MCF 10A (cell line): ENCODE measurements around the gene ROR1. TPM values are rescaled to one million over a fixed set of nuclear protein-coding genes. Genes with fewer than 3 reads are reported as not detected.

Source experiments
- BruUV-seq: library from RNA; stranded (reverse); fragments of 400-500 nt; replicated peaks from 2 replicates; lab custom pipeline; 2021; lab: Mats Ljungman, UMichigan
- CTCF ChIA-PET: fragments of 300-600 bp; sonication (Branson Sonifier 250); formaldehyde crosslinking; extraction: SDS; loops from one replicate; lab custom pipeline; 2021; ENCODE audit warnings: antibody characterized with exemption, inconsistent platforms; lab: Yijun Ruan, JAX
- POLR2A ChIA-PET: fragments of 300-600, 350-650 bp; sonication (Branson Sonifier 250); formaldehyde crosslinking; extraction: SDS; loops from one replicate; lab custom pipeline; 2020; ENCODE audit warnings: antibody characterized with exemption, inconsistent platforms; lab: Yijun Ruan, JAX
- DNase-seq: peaks from one replicate; pipeline ENCODE4 v3.0.0-alpha.2; 2018; ENCODE audit not compliant: unreplicated experiment
- H3K27ac Mint-ChIP-seq: one replicate; pipeline ENCODE4 v1.8.0; 2022; ENCODE audit warnings: mild to moderate bottlenecking, low read depth, mixed read lengths; ENCODE audit not compliant: unreplicated experiment
- H3K27me3 Mint-ChIP-seq: one replicate; pipeline ENCODE4 v1.8.0; 2022; ENCODE audit warnings: mixed read lengths; ENCODE audit not compliant: insufficient read depth, unreplicated experiment
- H3K36me3 Mint-ChIP-seq: one replicate; pipeline ENCODE4 v1.8.0; 2022; ENCODE audit warnings: mild to moderate bottlenecking, moderate library complexity, mixed read lengths; ENCODE audit not compliant: insufficient read depth, unreplicated experiment
- H3K4me1 Mint-ChIP-seq: one replicate; pipeline ENCODE4 v1.8.0; 2022; ENCODE audit warnings: mixed read lengths; ENCODE audit not compliant: insufficient read depth, unreplicated experiment
- H3K4me3 Mint-ChIP-seq: one replicate; pipeline ENCODE4 v1.8.0; 2022; ENCODE audit warnings: mild to moderate bottlenecking, moderate library complexity, mixed read lengths; ENCODE audit not compliant: unreplicated experiment
- H3K9me3 Mint-ChIP-seq: one replicate; pipeline ENCODE4 v1.8.0; 2022; ENCODE audit warnings: mixed read lengths; ENCODE audit not compliant: unreplicated experiment
- CTCF ChIP-seq: fragments of 200-600 bp; IDR thresholded peaks from one replicate; pipeline ENCODE4 v1.8.0; 2022; ENCODE audit warnings: antibody characterized with exemption, mild to moderate bottlenecking; ENCODE audit not compliant: unreplicated experiment
- intact Hi-C: fragments of 100-400 bp; cut with micrococcal nuclease; formaldehyde crosslinking; loops from 2 replicates; pipeline ENCODE4 v1.14.1; 2022
- total RNA-seq: library from RNA; stranded (reverse); gene quantifications from 2 replicates; pipeline ENCODE4 v1.2.3, GENCODE V29; 2022

The ROR1 gene
- total RNA-seq, 1 experiment from 2014 or later, result 4.6 TPM

GRCh38 chr1:64031236-64031635 lies 257.4 kb downstream of the ROR1 start:
- ChIA-PET CTCF (interaction anchor here (1.0 kb wide), 1 partner anchor 106 kb away, joined by 3 read pairs; no protein-coding TSS in a partner anchor), POLR2A (interaction anchor here (1.6 kb wide), 1 partner anchor 24 kb away, joined by 3 read pairs; no protein-coding TSS in a partner anchor)
- no peak for TF ChIP-seq CTCF
- Mint-ChIP-seq H3K27me3 (no peaks in the 10 kb centered on the region), H3K36me3 (no peaks in the 10 kb centered on the region), H3K4me1 (no peaks in the 10 kb centered on the region), H3K27ac (no peak overlapping the region), H3K9me3 (no peaks in the 10 kb centered on the region), H3K4me3 (no peak overlapping the region)
- no TSS peak for BruUV-seq
- intact Hi-C loops, result no loop called here
- no peak for DNase-seq

GRCh38 chr1:64033667-64034220 lies 259.9 kb downstream of the ROR1 start:
- H3K4me1 Mint-ChIP-seq, result peaks cover 12% of the 10 kb centered on the region
- no TSS peak for BruUV-seq
- no peak for TF ChIP-seq CTCF
- no peaks in the 10 kb centered on the region for H3K36me3 Mint-ChIP-seq
- no peak overlapping the region for H3K4me3 Mint-ChIP-seq
- ChIA-PET CTCF (interaction anchor here (0.6 to 1.8 kb wide), 3 partner anchors 9 to 753 kb away, joined by 3 to 6 read pairs (median 3); no protein-coding TSS in a partner anchor), POLR2A (interaction anchor here (0.6 to 1.0 kb wide), 4 partner anchors 14 to 99 kb away, joined by 3 read pairs; no protein-coding TSS in a partner anchor)
- H3K27ac Mint-ChIP-seq, result no peak overlapping the region
- H3K27me3 Mint-ChIP-seq, result no peaks in the 10 kb centered on the region
- intact Hi-C loops, result no loop called here
- no peak for DNase-seq
- no peaks in the 10 kb centered on the region for H3K9me3 Mint-ChIP-seq

- DNase-seq, result no peak
- intact Hi-C loops, result no loop called here
- CTCF ChIA-PET, result interaction anchor here (0.6 to 5.1 kb wide), 3 partner anchors 100 to 305 kb away, joined by 3 to 19 read pairs (median 3); no protein-coding TSS in a partner anchor
- POLR2A ChIA-PET, result no interaction called here
- Mint-ChIP-seq H3K4me1 (peaks cover 37% of the 10 kb centered on the region), H3K36me3 (no peaks in the 10 kb centered on the region), H3K27me3 (no peaks in the 10 kb centered on the region), H3K27ac (no peak overlapping the region), H3K4me3 (no peak overlapping the region), H3K9me3 (no peaks in the 10 kb centered on the region)
- BruUV-seq, result no TSS peak
- TF ChIP-seq CTCF, result no peak
These were observed 262.7 kb downstream of the ROR1 start for GRCh38 chr1:64036549-64036948.

- TF ChIP-seq CTCF, result no peak
- H3K9me3 Mint-ChIP-seq, result no peaks in the 10 kb centered on the region
- CTCF ChIA-PET, result interaction anchor here (0.7 to 5.1 kb wide), 3 partner anchors 54 to 266 kb away, joined by 3 to 19 read pairs (median 3); no protein-coding TSS in a partner anchor
- peak overlapping the region; percentile 82 for H3K27ac Mint-ChIP-seq
- intact Hi-C loops, result no loop called here
- BruUV-seq, result no TSS peak
- DNase-seq, result no peak
- no peak overlapping the region for H3K4me3 Mint-ChIP-seq
- peaks cover 53% of the 10 kb centered on the region for H3K4me1 Mint-ChIP-seq
- peaks cover 8% of the 10 kb centered on the region for H3K36me3 Mint-ChIP-seq
- no peaks in the 10 kb centered on the region for H3K27me3 Mint-ChIP-seq
- POLR2A ChIA-PET, result interaction anchor here (0.6 to 3.0 kb wide), 10 partner anchors 12 to 265 kb away, joined by 3 to 13 read pairs (median 3); partner anchors contain the start of gene ROR1
These were observed 264.3 kb downstream of the ROR1 start for GRCh38 chr1:64038119-64038518.
